A673 (cell line): ENCODE results near the gene PFN4.

Experiments used
- EZH2 ChIP-seq: fragments of 200-600 bp; sonication (generic); IDR thresholded peaks from 2 replicates; pipeline ENCODE4 v1.6.1; 2017; ENCODE audit warnings: borderline replicate concordance, low read depth, mild to moderate bottlenecking, mixed read lengths, antibody characterized with exemption, low read length; ENCODE audit not compliant: poor library complexity, severe bottlenecking
- TF ChIP-seq, protein P1 (sequence below): fragments of 300-800, 200-600 bp; sonication (generic); conservative IDR thresholded peaks from 2 replicates; pipeline ENCODE4 v1.5.1; 2017; ENCODE audit warnings: low read depth, mild to moderate bottlenecking, antibody characterized with exemption, low read length, moderate library complexity, mixed read lengths

GRCh38 chr2:24104906-24105305, 18.2 kb downstream of the PFN4 start:
- TF ChIP-seq, protein P1, sequence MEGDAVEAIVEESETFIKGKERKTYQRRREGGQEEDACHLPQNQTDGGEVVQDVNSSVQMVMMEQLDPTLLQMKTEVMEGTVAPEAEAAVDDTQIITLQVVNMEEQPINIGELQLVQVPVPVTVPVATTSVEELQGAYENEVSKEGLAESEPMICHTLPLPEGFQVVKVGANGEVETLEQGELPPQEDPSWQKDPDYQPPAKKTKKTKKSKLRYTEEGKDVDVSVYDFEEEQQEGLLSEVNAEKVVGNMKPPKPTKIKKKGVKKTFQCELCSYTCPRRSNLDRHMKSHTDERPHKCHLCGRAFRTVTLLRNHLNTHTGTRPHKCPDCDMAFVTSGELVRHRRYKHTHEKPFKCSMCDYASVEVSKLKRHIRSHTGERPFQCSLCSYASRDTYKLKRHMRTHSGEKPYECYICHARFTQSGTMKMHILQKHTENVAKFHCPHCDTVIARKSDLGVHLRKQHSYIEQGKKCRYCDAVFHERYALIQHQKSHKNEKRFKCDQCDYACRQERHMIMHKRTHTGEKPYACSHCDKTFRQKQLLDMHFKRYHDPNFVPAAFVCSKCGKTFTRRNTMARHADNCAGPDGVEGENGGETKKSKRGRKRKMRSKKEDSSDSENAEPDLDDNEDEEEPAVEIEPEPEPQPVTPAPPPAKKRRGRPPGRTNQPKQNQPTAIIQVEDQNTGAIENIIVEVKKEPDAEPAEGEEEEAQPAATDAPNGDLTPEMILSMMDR: no peak
- TF ChIP-seq EZH2: no peak
